ENCODE measurements around the gene DLK2. TPM values are rescaled to one million over a fixed set of nuclear protein-coding genes. Genes with fewer than 3 reads are reported as not detected.

Gene DLK2
- polyA plus RNA-seq, 4 donors: 0.93 to 1.9 (median 1.3) TPM

- peak in 2 of 4 donors; percentile 51 to 69 for DNase-seq (ENCODE audit: low read depth in 4 of 4, low spot score in 2 of 4)
Measured at GRCh38 chr6:43454696-43455530, 435 bp downstream of the DLK2 start.

GRCh38 chr6:43454290-43454695 lies 1.1 kb downstream of the DLK2 start:
- DNase-seq (ENCODE audit: low read depth in 4 of 4, low spot score in 2 of 4): no peak

- no peak for DNase-seq (ENCODE audit: low read depth in 4 of 4, low spot score in 2 of 4)
Measured at GRCh38 chr6:43453831-43454230, 1.5 kb downstream of the DLK2 start.

- no peak for DNase-seq (ENCODE audit: low read depth in 4 of 4, low spot score in 2 of 4)
Measured at GRCh38 chr6:43452896-43453295, 2.5 kb downstream of the DLK2 start.

- DNase-seq (ENCODE audit: low read depth in 4 of 4, low spot score in 2 of 4): no peak
Measured at GRCh38 chr6:43451939-43452338, 3.4 kb downstream of the DLK2 start.

- DNase-seq (ENCODE audit: low read depth in 4 of 4, low spot score in 2 of 4): no peak
Measured at GRCh38 chr6:43451348-43451747, 4.0 kb downstream of the DLK2 start.

- no peak for DNase-seq (ENCODE audit: low read depth in 4 of 4, low spot score in 2 of 4)
Measured at GRCh38 chr6:43450699-43451131, 4.6 kb downstream of the DLK2 start.

GRCh38 chr6:43448916-43449315 lies 6.4 kb downstream of the DLK2 start:
- DNase-seq (ENCODE audit: low read depth in 4 of 4, low spot score in 2 of 4): no peak

- DNase-seq (ENCODE audit: low read depth in 4 of 4, low spot score in 2 of 4): no peak
Measured at GRCh38 chr6:43447604-43448003, 7.7 kb downstream of the DLK2 start.

- no peak for DNase-seq (ENCODE audit: low read depth in 4 of 4, low spot score in 2 of 4)
Measured at GRCh38 chr6:43445576-43445975, 9.8 kb downstream of the DLK2 start.

GRCh38 chr6:43444582-43444981 lies 10.8 kb downstream of the DLK2 start:
- DNase-seq (ENCODE audit: low read depth in 4 of 4, low spot score in 2 of 4): no peak

GRCh38 chr6:43444036-43444435 lies 11.3 kb downstream of the DLK2 start:
- no peak for DNase-seq (ENCODE audit: low read depth in 4 of 4, low spot score in 2 of 4)

GRCh38 chr6:43442935-43443334 lies 12.4 kb downstream of the DLK2 start:
- DNase-seq (ENCODE audit: low read depth in 4 of 4, low spot score in 2 of 4): no peak

- no peak for DNase-seq (ENCODE audit: low read depth in 4 of 4, low spot score in 2 of 4)
Measured at GRCh38 chr6:43437700-43438099, 17.6 kb downstream of the DLK2 start.

GRCh38 chr6:43436577-43437282 lies 18.6 kb downstream of the DLK2 start:
- no peak for DNase-seq (ENCODE audit: low read depth in 4 of 4, low spot score in 2 of 4)

GRCh38 chr6:43435682-43436437 lies 19.5 kb downstream of the DLK2 start:
- no peak for DNase-seq (ENCODE audit: low read depth in 4 of 4, low spot score in 2 of 4)

- no peak for DNase-seq (ENCODE audit: low read depth in 4 of 4, low spot score in 2 of 4)
Measured at GRCh38 chr6:43434943-43435342, 20.4 kb downstream of the DLK2 start.

- no peak for DNase-seq (ENCODE audit: low read depth in 4 of 4, low spot score in 2 of 4)
Measured at GRCh38 chr6:43434001-43434840, 21.1 kb downstream of the DLK2 start.

- DNase-seq (ENCODE audit: low read depth in 4 of 4, low spot score in 2 of 4): no peak
Measured at GRCh38 chr6:43433148-43433547, 22.2 kb downstream of the DLK2 start.

Data from left renal cortex interstitium (tissue), 4 donors.